ENCODE results near the gene MYH13.

DNA sequence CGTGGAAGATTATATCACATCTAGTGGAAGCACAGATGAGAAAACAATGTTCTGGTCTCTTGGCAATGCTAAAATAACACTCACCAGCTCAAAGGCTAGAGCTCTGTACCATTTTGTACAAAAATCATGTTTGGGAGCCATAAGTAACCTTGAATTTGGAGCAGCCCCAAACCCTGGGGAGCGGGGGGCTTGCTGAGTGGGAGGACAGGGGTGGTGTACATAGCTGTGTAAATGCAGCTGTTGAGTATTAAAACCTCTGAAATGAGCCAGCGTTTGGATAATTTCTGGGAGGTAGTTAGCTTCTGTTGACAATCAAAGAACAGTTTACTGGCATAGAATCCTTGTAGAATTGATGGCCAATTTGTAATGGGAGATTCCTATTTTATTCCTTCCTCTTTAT is 44.6 kb upstream of the MYH13 start:
- TF ChIP-seq, protein P1, sequence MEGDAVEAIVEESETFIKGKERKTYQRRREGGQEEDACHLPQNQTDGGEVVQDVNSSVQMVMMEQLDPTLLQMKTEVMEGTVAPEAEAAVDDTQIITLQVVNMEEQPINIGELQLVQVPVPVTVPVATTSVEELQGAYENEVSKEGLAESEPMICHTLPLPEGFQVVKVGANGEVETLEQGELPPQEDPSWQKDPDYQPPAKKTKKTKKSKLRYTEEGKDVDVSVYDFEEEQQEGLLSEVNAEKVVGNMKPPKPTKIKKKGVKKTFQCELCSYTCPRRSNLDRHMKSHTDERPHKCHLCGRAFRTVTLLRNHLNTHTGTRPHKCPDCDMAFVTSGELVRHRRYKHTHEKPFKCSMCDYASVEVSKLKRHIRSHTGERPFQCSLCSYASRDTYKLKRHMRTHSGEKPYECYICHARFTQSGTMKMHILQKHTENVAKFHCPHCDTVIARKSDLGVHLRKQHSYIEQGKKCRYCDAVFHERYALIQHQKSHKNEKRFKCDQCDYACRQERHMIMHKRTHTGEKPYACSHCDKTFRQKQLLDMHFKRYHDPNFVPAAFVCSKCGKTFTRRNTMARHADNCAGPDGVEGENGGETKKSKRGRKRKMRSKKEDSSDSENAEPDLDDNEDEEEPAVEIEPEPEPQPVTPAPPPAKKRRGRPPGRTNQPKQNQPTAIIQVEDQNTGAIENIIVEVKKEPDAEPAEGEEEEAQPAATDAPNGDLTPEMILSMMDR (IDR thresholded peaks at IDR 0.05) = no peak
- no peak for TF ChIP-seq POLR2A (IDR thresholded peaks at IDR 0.05)

All from lower leg skin (tissue), 3 donors.